GM12878 (cell line): ENCODE results near the gene SWT1. TPM values are rescaled to one million over a fixed set of nuclear protein-coding genes. Genes with fewer than 3 reads are reported as not detected.

Experiments
- CBX3 ChIP-seq: fragments of 200-600 bp; sonication (generic); IDR thresholded peaks from 2 replicates; pipeline ENCODE4 v1.6.1; 2016; ENCODE audit warnings: low read depth, borderline replicate concordance
- CEBPB ChIP-seq, 2 experiments: fragments of 150-350 bp in 1 of 2; IDR thresholded peaks; 2 replicates each; pipeline ENCODE4 v1.6.1; 2012 to 2014; ENCODE audit warnings: low read depth in 2 of 2, low read length in 2 of 2, borderline replicate concordance in 1 of 2, inconsistent platforms in 1 of 2
- EGR1 ChIP-seq, 2 experiments: IDR thresholded peaks; 1 replicate in 1 of 2; 2 replicates in 1 of 2; pipeline ENCODE4 v1.6.1; 2011 to 2012; ENCODE audit warnings: low read depth in 2 of 2, low read length in 2 of 2, borderline replicate concordance in 1 of 2, mild to moderate bottlenecking in 1 of 2, moderate library complexity in 1 of 2
- FOXK2 ChIP-seq: fragments of 450-650 bp; IDR thresholded peaks from 2 replicates; pipeline ENCODE4 v1.6.1; 2017; ENCODE audit warnings: mild to moderate bottlenecking, moderate library complexity
- HCFC1 ChIP-seq: fragments of 150-350 bp; IDR thresholded peaks from 2 replicates; pipeline ENCODE4 v1.6.1; 2014; ENCODE audit warnings: low read length
- IKZF1 ChIP-seq: fragments of 450-650 bp; conservative IDR thresholded peaks from 2 replicates; pipeline ENCODE4 v1.6.1; 2017; ENCODE audit warnings: antibody characterized with exemption, mild to moderate bottlenecking
- MEF2B ChIP-seq: fragments of 450-650 bp; IDR thresholded peaks from 2 replicates; pipeline ENCODE4 v1.6.1; 2018; ENCODE audit warnings: mild to moderate bottlenecking, moderate library complexity; ENCODE audit not compliant: partially characterized antibody, poor library complexity, severe bottlenecking
- NFXL1 ChIP-seq: fragments of 450-650 bp; IDR thresholded peaks from 2 replicates; pipeline ENCODE4 v1.6.1; 2017; ENCODE audit warnings: antibody characterized with exemption, mild to moderate bottlenecking, borderline replicate concordance
- NFYA ChIP-seq: IDR thresholded peaks from 2 replicates; pipeline ENCODE4 v1.6.1; 2011; ENCODE audit warnings: low read depth, mild to moderate bottlenecking, low read length, improper control_type of control experiment, borderline replicate concordance
- NFYB ChIP-seq: IDR thresholded peaks from 2 replicates; pipeline ENCODE4 v1.6.1; 2011; ENCODE audit warnings: low read depth, mild to moderate bottlenecking, low read length, improper control_type of control experiment, moderate library complexity; ENCODE audit not compliant: insufficient read depth
- NRF1 ChIP-seq: conservative IDR thresholded peaks from 2 replicates; pipeline ENCODE4 v1.6.1; 2011; ENCODE audit warnings: mild to moderate bottlenecking, low read depth, low read length, improper control_type of control experiment
- POLR2AphosphoS2 ChIP-seq: IDR thresholded peaks from 2 replicates; pipeline ENCODE4 v1.6.1; 2011; ENCODE audit warnings: low read depth, mild to moderate bottlenecking, low read length, improper control_type of control experiment, moderate library complexity
- RAD51 ChIP-seq: fragments of 450-650 bp; IDR thresholded peaks from 2 replicates; pipeline ENCODE4 v1.6.1; 2016; ENCODE audit warnings: moderate library complexity, mild to moderate bottlenecking, inconsistent platforms
- RBBP5 ChIP-seq: fragments of 200-600 bp; sonication (generic); conservative IDR thresholded peaks from 2 replicates; pipeline ENCODE4 v1.6.1; 2016
- SPI1 ChIP-seq: IDR thresholded peaks from 2 replicates; pipeline ENCODE4 v1.6.1; 2011; ENCODE audit warnings: low read depth, mild to moderate bottlenecking, low read length, moderate library complexity, borderline replicate concordance; ENCODE audit not compliant: insufficient read depth
- SREBF1 ChIP-seq: IDR thresholded peaks from 2 replicates; pipeline ENCODE4 v1.6.1; 2012; ENCODE audit warnings: mild to moderate bottlenecking, low read length
- SUPT20H ChIP-seq: IDR thresholded peaks from 2 replicates; pipeline ENCODE4 v1.6.1; 2011; ENCODE audit warnings: low read depth, mild to moderate bottlenecking, low read length, moderate library complexity, borderline replicate concordance; ENCODE audit not compliant: control insufficient read depth
- ZNF24 ChIP-seq: fragments of 450-650 bp; IDR thresholded peaks from 2 replicates; pipeline ENCODE4 v1.6.1; 2017; ENCODE audit warnings: antibody characterized with exemption, mild to moderate bottlenecking
- polyA plus RNA-seq, 11 experiments: library from polyadenylated mRNA; depleted of rRNA in 4 of 11; unstranded in 6 of 11; stranded (reverse) in 5 of 11; fragments of >200 nt; fragmentation: Nextera tagmentation in 4 of 11; fragmentation: Illumina TruSeq in 1 of 11; extraction: Ambion mirVana in 4 of 11; extraction: Trizol in 1 of 11; gene quantifications; 1 replicate in 1 of 11; 2 replicates in 10 of 11; pipeline versions ENCODE4 v1.2.1 to v1.2.3, GENCODE V29; 2011 to 2016; ENCODE audit warnings: inconsistent platforms in 2 of 11, missing spikeins in 2 of 11, low read depth in 1 of 11
- total RNA-seq, 4 experiments: library from RNA; depleted of rRNA in 3 of 4; stranded (reverse); fragments of >200 nt in 3 of 4; fragmentation: Illumina TruSeq in 1 of 4; extraction: Trizol in 1 of 4; gene quantifications; 2 replicates each; pipeline versions ENCODE4 v1.2.1 to v1.2.3, GENCODE V29; 2013 to 2021
- TF ChIP-seq, protein P1 (sequence below): IDR thresholded peaks from 2 replicates; pipeline ENCODE4 v1.6.1; 2011; ENCODE audit warnings: mild to moderate bottlenecking, low read depth, low read length, moderate library complexity; ENCODE audit not compliant: insufficient replicate concordance
- TF ChIP-seq, protein P2 (sequence below): fragments of 450-650 bp; IDR thresholded peaks from 2 replicates; pipeline ENCODE4 v1.6.1; 2017; ENCODE audit warnings: mild to moderate bottlenecking, moderate library complexity
- TF ChIP-seq, protein P3 (sequence below): IDR thresholded peaks from 2 replicates; pipeline ENCODE4 v1.6.1; 2011; ENCODE audit warnings: low read depth, low read length, improper control_type of control experiment, borderline replicate concordance
- TF ChIP-seq, protein P4 (sequence below): IDR thresholded peaks from 2 replicates; pipeline ENCODE4 v1.6.1; 2012; ENCODE audit warnings: low read length, inconsistent platforms

SWT1 gene
- total and polyA plus RNA-seq, 10 of the 15 experiments (the other 5 are each of a cell fraction or from before 2014, with no cell fraction given), result 1.0 to 4.2 (median 2.6) TPM

DNA sequence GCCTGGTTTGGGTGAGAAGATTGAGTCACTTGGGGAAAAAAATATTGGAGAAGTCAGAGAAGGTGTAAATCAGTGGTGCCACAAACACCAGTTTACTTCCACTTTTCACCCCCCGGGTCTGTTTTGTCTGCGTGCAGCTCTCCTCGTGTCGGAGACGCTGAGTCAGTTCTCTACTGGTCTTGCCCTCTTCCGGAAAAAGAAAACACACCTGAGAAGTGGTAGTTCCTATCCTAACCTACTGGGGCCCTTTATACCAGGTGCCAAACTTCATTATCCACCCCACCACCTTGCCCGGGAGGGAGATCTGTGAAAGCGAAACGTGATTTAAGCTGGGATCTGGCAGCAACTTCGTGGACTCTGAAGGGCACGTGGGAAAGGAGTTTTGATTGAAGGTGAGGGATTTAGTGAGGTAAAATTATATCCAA, 160.9 kb downstream of the SWT1 start (continued):
- TF ChIP-seq FOXK2, result no peak
- TF ChIP-seq CBX3, result no peak
- TF ChIP-seq SREBF1, result no peak
- no peak for TF ChIP-seq EGR1 (IDR thresholded peaks at IDR 0.05; ENCODE audit: borderline replicate concordance in 1 of 2, low read depth in 2 of 2, low read length in 2 of 2)
- TF ChIP-seq SUPT20H, result no peak
- no peak for TF ChIP-seq NFYA
- TF ChIP-seq RBBP5, result no peak
- TF ChIP-seq POLR2AphosphoS2, result 0 out of 2 replicates have a peak, but pooled peaks have one; percentile 9
- no peak for TF ChIP-seq CEBPB (IDR thresholded peaks at IDR 0.05; ENCODE audit: borderline replicate concordance in 1 of 2, low read depth in 2 of 2, low read length in 2 of 2)
- TF ChIP-seq, protein P1, sequence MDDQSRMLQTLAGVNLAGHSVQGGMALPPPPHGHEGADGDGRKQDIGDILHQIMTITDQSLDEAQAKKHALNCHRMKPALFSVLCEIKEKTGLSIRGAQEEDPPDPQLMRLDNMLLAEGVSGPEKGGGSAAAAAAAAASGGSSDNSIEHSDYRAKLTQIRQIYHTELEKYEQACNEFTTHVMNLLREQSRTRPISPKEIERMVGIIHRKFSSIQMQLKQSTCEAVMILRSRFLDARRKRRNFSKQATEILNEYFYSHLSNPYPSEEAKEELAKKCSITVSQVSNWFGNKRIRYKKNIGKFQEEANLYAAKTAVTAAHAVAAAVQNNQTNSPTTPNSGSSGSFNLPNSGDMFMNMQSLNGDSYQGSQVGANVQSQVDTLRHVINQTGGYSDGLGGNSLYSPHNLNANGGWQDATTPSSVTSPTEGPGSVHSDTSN, result no peak
- TF ChIP-seq NRF1, result no peak
- TF ChIP-seq IKZF1, result peak; percentile 94
- no peak for TF ChIP-seq NFXL1
- TF ChIP-seq, protein P2, sequence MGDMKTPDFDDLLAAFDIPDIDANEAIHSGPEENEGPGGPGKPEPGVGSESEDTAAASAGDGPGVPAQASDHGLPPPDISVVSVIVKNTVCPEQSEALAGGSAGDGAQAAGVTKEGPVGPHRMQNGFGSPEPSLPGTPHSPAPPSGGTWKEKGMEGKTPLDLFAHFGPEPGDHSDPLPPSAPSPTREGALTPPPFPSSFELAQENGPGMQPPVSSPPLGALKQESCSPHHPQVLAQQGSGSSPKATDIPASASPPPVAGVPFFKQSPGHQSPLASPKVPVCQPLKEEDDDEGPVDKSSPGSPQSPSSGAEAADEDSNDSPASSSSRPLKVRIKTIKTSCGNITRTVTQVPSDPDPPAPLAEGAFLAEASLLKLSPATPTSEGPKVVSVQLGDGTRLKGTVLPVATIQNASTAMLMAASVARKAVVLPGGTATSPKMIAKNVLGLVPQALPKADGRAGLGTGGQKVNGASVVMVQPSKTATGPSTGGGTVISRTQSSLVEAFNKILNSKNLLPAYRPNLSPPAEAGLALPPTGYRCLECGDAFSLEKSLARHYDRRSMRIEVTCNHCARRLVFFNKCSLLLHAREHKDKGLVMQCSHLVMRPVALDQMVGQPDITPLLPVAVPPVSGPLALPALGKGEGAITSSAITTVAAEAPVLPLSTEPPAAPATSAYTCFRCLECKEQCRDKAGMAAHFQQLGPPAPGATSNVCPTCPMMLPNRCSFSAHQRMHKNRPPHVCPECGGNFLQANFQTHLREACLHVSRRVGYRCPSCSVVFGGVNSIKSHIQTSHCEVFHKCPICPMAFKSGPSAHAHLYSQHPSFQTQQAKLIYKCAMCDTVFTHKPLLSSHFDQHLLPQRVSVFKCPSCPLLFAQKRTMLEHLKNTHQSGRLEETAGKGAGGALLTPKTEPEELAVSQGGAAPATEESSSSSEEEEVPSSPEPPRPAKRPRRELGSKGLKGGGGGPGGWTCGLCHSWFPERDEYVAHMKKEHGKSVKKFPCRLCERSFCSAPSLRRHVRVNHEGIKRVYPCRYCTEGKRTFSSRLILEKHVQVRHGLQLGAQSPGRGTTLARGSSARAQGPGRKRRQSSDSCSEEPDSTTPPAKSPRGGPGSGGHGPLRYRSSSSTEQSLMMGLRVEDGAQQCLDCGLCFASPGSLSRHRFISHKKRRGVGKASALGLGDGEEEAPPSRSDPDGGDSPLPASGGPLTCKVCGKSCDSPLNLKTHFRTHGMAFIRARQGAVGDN, result peak; percentile 61
- no peak for TF ChIP-seq ZNF24
- peak; percentile 53 for TF ChIP-seq MEF2B
- TF ChIP-seq, protein P3, sequence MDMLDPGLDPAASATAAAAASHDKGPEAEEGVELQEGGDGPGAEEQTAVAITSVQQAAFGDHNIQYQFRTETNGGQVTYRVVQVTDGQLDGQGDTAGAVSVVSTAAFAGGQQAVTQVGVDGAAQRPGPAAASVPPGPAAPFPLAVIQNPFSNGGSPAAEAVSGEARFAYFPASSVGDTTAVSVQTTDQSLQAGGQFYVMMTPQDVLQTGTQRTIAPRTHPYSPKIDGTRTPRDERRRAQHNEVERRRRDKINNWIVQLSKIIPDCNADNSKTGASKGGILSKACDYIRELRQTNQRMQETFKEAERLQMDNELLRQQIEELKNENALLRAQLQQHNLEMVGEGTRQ, result no peak
- no peak for TF ChIP-seq HCFC1
- TF ChIP-seq, protein P4, sequence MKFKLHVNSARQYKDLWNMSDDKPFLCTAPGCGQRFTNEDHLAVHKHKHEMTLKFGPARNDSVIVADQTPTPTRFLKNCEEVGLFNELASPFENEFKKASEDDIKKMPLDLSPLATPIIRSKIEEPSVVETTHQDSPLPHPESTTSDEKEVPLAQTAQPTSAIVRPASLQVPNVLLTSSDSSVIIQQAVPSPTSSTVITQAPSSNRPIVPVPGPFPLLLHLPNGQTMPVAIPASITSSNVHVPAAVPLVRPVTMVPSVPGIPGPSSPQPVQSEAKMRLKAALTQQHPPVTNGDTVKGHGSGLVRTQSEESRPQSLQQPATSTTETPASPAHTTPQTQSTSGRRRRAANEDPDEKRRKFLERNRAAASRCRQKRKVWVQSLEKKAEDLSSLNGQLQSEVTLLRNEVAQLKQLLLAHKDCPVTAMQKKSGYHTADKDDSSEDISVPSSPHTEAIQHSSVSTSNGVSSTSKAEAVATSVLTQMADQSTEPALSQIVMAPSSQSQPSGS, result peak; percentile 53; the same call in 1 of the 2 replicates
- TF ChIP-seq NFYB, result no peak
- peak; percentile 66; the same call in 1 of the 2 replicates for TF ChIP-seq RAD51
- peak; percentile 43; the same call in 1 of the 2 replicates for TF ChIP-seq SPI1
